Cardiac septum (tissue), 1 donor: ENCODE results near the gene HSPA5. TPM values are rescaled to one million over a fixed set of nuclear protein-coding genes. Genes with fewer than 3 reads are reported as not detected.
"Not testable (repeated sequence)": the region's sequence is repeated elsewhere in the genome, so short reads cannot be mapped to it uniquely, and the experiment has no call there.

ENCODE experiments used
- DNase-seq: peaks from one replicate; pipeline ENCODE4 v3.0.0-alpha.2; 2020; ENCODE audit warnings: low spot score
- intact Hi-C: fragments of 100-400 bp; cut with DNase I; formaldehyde crosslinking; loops from one replicate; pipeline ENCODE4 v1.14.0; 2022
- long read RNA-seq: library from polyadenylated mRNA; unstranded; transcript quantifications from one replicate; pipeline ENCODE4 v2.0.0, GENCODE V29; 2021
- total RNA-seq: library from RNA; stranded (reverse); fragmentation: NEBNext Ultra II Directional; extraction: Animal tissue kit (Norgen Biotek cat#: 25700); gene quantifications from one replicate; pipeline ENCODE4 v1.2.1, GENCODE V29; 2021
- donor health status: DM: no; HTN: no; CAD: no.

The HSPA5 gene
- total RNA-seq: 284 TPM
- long read RNA-seq, transcript HSPA5-201 (8 exons, 3,908 nt): major isoform, 1,307 of 1,436 reads
- long read RNA-seq, partial matches to known transcripts: 119 of 1,436 reads
- long read RNA-seq, other reads (novel, unspliced or antisense): 10 of 1,436 reads

GRCh38 chr9:125241000-125241862 is at the start of gene HSPA5:
HSPA5 (minus strand) TSS chr9:125241343; CDS start chr9:125241126, 217 bp downstream.
- peak; percentile 99 for DNase-seq
- intact Hi-C loops: loop anchor here (1.0 to 5.0 kb wide), 3 partner anchors 20 to 299 kb away; partner anchors contain the start of genes GAPVD1, GOLGA1 and RABEPK

GRCh38 chr9:125286935-125287433 is 45.8 kb upstream of the HSPA5 start:
- intact Hi-C loops, DNase-seq: not testable (repeated sequence)

GRCh38 chr9:125284855-125285254 is 43.7 kb upstream of the HSPA5 start:
- intact Hi-C loops: no loop called here
- DNase-seq: no peak

GRCh38 chr9:125280945-125281344 is 39.8 kb upstream of the HSPA5 start:
- intact Hi-C loops: no loop called here
- no peak for DNase-seq

GRCh38 chr9:125277411-125277810 is 36.3 kb upstream of the HSPA5 start:
- DNase-seq: no peak
- intact Hi-C loops: no loop called here

GRCh38 chr9:125276771-125277170 is 35.6 kb upstream of the HSPA5 start:
- DNase-seq: no peak
- intact Hi-C loops: no loop called here

- DNase-seq: no peak
- intact Hi-C loops: no loop called here
These were observed 31.6 kb upstream of the HSPA5 start for GRCh38 chr9:125272697-125273096.

- intact Hi-C loops: no loop called here
- no peak for DNase-seq
These were observed 29.9 kb upstream of the HSPA5 start for GRCh38 chr9:125271081-125271480.

GRCh38 chr9:125269014-125269397 is 27.9 kb upstream of the HSPA5 start:
- no peak for DNase-seq
- intact Hi-C loops: no loop called here

- no peak for DNase-seq
- intact Hi-C loops: no loop called here
These were observed 27.4 kb upstream of the HSPA5 start for GRCh38 chr9:125268394-125269013.

- DNase-seq: not testable (repeated sequence)
- intact Hi-C loops: loop anchor here (5.0 kb wide), 1 partner anchor 72 kb away; no protein-coding TSS in a partner anchor
These were observed 22.9 kb upstream of the HSPA5 start for GRCh38 chr9:125264068-125264467.

GRCh38 chr9:125262294-125262991 is 21.3 kb upstream of the HSPA5 start:
- no peak for DNase-seq
- intact Hi-C loops: loop anchor here (5.0 kb wide), 1 partner anchor 70 kb away; no protein-coding TSS in a partner anchor

- intact Hi-C loops: loop anchor here (1.0 to 5.0 kb wide), 2 partner anchors 20 to 69 kb away; partner anchors contain the start of gene HSPA5
- peak; percentile 95 for DNase-seq
These were observed 20.6 kb upstream of the HSPA5 start, which contains the start of gene GAPVD1 for GRCh38 chr9:125261501-125262293. GAPVD1 (plus strand) TSS chr9:125261826; CDS start chr9:125298922, 37,096 bp downstream.

GRCh38 chr9:125260561-125260960 is 19.4 kb upstream of the HSPA5 start:
- intact Hi-C loops: loop anchor here (5.0 kb wide), 1 partner anchor 68 kb away; no protein-coding TSS in a partner anchor

GRCh38 chr9:125258832-125259534 is 17.8 kb upstream of the HSPA5 start:
- no peak for DNase-seq
- intact Hi-C loops: loop anchor here (10.0 kb wide), 1 partner anchor 116 kb away; no protein-coding TSS in a partner anchor

More at GRCh38 chr9:125260561-125260960, 19.4 kb upstream of the HSPA5 start:
- no peak for DNase-seq

GRCh38 chr9:125258160-125258785 is 17.1 kb upstream of the HSPA5 start:
- no peak for DNase-seq
- intact Hi-C loops: loop anchor here (10.0 kb wide), 1 partner anchor 117 kb away; no protein-coding TSS in a partner anchor

GRCh38 chr9:125255781-125256391 is 14.7 kb upstream of the HSPA5 start:
- no peak for DNase-seq
- intact Hi-C loops: loop anchor here (10.0 kb wide), 1 partner anchor 119 kb away; no protein-coding TSS in a partner anchor
